ENCODE results near the gene DDA1. TPM values are rescaled to one million over a fixed set of nuclear protein-coding genes. Genes with fewer than 3 reads are reported as not detected.

The DDA1 gene
- polyA plus RNA-seq, 2 of the 4 experiments (the other 2 are of a cell fraction) = 35.5 to 53.5 TPM

GRCh38 chr19:17283504-17283996 is 25.8 kb upstream of the DDA1 start:
- FAIRE-seq = no peak
- POLR2A ChIA-PET = no interaction called here

GRCh38 chr19:17285415-17286135 is 23.8 kb upstream of the DDA1 start:
- no peak overlapping the region for H3K27ac ChIP-seq
- POLR2A ChIA-PET = no interaction called here
- WGBS (ENCODE audit: missing lambda C conversion rate) = 79% methylated on average over 17 of the region's 18 CpGs
- no peak overlapping the region for H3K4me2 ChIP-seq
- no peak overlapping the region for H3K4me3 ChIP-seq
- TF ChIP-seq, protein P1, sequence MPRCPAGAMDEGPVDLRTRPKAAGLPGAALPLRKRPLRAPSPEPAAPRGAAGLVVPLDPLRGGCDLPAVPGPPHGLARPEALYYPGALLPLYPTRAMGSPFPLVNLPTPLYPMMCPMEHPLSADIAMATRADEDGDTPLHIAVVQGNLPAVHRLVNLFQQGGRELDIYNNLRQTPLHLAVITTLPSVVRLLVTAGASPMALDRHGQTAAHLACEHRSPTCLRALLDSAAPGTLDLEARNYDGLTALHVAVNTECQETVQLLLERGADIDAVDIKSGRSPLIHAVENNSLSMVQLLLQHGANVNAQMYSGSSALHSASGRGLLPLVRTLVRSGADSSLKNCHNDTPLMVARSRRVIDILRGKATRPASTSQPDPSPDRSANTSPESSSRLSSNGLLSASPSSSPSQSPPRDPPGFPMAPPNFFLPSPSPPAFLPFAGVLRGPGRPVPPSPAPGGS (IDR thresholded peaks at IDR 0.05) = no peak
- TF ChIP-seq REST (IDR thresholded peaks at IDR 0.05) = no peak
- TF ChIP-seq HOXB5 (CRISPR knock-in tag; IDR thresholded peaks at IDR 0.05) = no peak
- no peak for TF ChIP-seq MAZ (IDR thresholded peaks at IDR 0.05; ENCODE audit: borderline replicate concordance, low read depth, low read length)
- no peak for TF ChIP-seq KDM1A (IDR thresholded peaks at IDR 0.05; ENCODE audit: low read depth)
- TF ChIP-seq, protein P2, sequence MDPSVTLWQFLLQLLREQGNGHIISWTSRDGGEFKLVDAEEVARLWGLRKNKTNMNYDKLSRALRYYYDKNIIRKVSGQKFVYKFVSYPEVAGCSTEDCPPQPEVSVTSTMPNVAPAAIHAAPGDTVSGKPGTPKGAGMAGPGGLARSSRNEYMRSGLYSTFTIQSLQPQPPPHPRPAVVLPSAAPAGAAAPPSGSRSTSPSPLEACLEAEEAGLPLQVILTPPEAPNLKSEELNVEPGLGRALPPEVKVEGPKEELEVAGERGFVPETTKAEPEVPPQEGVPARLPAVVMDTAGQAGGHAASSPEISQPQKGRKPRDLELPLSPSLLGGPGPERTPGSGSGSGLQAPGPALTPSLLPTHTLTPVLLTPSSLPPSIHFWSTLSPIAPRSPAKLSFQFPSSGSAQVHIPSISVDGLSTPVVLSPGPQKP (IDR thresholded peaks at IDR 0.05; ENCODE audit: low read depth, low read length) = no peak
- no peak for TF ChIP-seq ZNF302 (CRISPR knock-in tag; IDR thresholded peaks at IDR 0.05)
- no peak for TF ChIP-seq FOXS1 (CRISPR knock-in tag; IDR thresholded peaks at IDR 0.05)
- no peak for TF ChIP-seq RAD21 (conservative IDR thresholded peaks at IDR 0.05 in 1 of 2, IDR thresholded peaks at IDR 0.05 in 1 of 2)
- TF ChIP-seq RFX5 (IDR thresholded peaks at IDR 0.05) = no peak
- TF ChIP-seq ZFP36 (IDR thresholded peaks at IDR 0.05; ENCODE audit: borderline replicate concordance, partially characterized antibody) = no peak
- TF ChIP-seq KDM5A (IDR thresholded peaks at IDR 0.05) = no peak
- no peak for TF ChIP-seq PHF8 (IDR thresholded peaks at IDR 0.05; ENCODE audit: borderline replicate concordance, low read depth)
- TF ChIP-seq HEYL (CRISPR knock-in tag; IDR thresholded peaks at IDR 0.05) = no peak
- TF ChIP-seq ESRRA (IDR thresholded peaks at IDR 0.05; ENCODE audit: borderline replicate concordance, low read length) = no peak
- no peaks in the 10 kb centered on the region for H3K9me3 ChIP-seq
- CTCF ChIA-PET = interaction anchor here (0.7 to 5.1 kb wide), 5 partner anchors 9 to 80 kb away, joined by 3 to 77 read pairs (median 3); partner anchors contain the start of gene USHBP1
- FAIRE-seq = no peak
- no peak for DNase-seq (ENCODE audit: low read depth in 1 of 2, low spot score in 1 of 2)
- no peaks in the 10 kb centered on the region for H3K4me1 ChIP-seq
- no peak for ATAC-seq

More at GRCh38 chr19:17283504-17283996, 25.8 kb upstream of the DDA1 start:
- Histone ChIP-seq H3K4me3 (no peak overlapping the region), H3K9me3 (no peaks in the 10 kb centered on the region), H3K27ac (no peak overlapping the region), H3K4me2 (no peak overlapping the region), H3K4me1 (no peaks in the 10 kb centered on the region)
- ATAC-seq (no peak), DNase-seq (ENCODE audit: low read depth in 1 of 2, low spot score in 1 of 2) (no peak)
- CTCF ChIA-PET = interaction anchor here (0.6 to 5.1 kb wide), 24 partner anchors 9 to 622 kb away, joined by 3 to 77 read pairs (median 4); partner anchors contain the start of genes OCEL1, TMEM38A and USHBP1
- TF ChIP-seq ZNF302 (CRISPR knock-in tag; IDR thresholded peaks at IDR 0.05) (no peak), POLR2AphosphoS2 (conservative IDR thresholded peaks at IDR 0.05; ENCODE audit: low read length) (no peak), ZSCAN20 (CRISPR knock-in tag; IDR thresholded peaks at IDR 0.05) (no peak), EHMT2 (IDR thresholded peaks at IDR 0.05; ENCODE audit: low read depth) (no peak), HOXA7 (CRISPR knock-in tag; IDR thresholded peaks at IDR 0.05) (no peak), FOSL2 (IDR thresholded peaks at IDR 0.05) (no peak), FOSL2 (CRISPR knock-in tag; IDR thresholded peaks at IDR 0.05) (no peak), NPAS2 (CRISPR knock-in tag; IDR thresholded peaks at IDR 0.05; ENCODE audit: borderline replicate concordance) (no peak), BHLHE40 (IDR thresholded peaks at IDR 0.05; ENCODE audit: low read depth, low read length) (no peak), ZFP36 (IDR thresholded peaks at IDR 0.05; ENCODE audit: borderline replicate concordance, partially characterized antibody) (no peak), E2F6 (IDR thresholded peaks at IDR 0.05; ENCODE audit: borderline replicate concordance, low read depth) (no peak), EP300 (IDR thresholded peaks at IDR 0.05) (no peak), RFX5 (IDR thresholded peaks at IDR 0.05) (no peak), MAZ (IDR thresholded peaks at IDR 0.05; ENCODE audit: borderline replicate concordance, low read depth, low read length) (no peak), ESRRA (IDR thresholded peaks at IDR 0.05; ENCODE audit: borderline replicate concordance, low read length) (no peak), MAFK (IDR thresholded peaks at IDR 0.05; ENCODE audit: partially characterized antibody) (no peak)
- TF ChIP-seq, protein P3, sequence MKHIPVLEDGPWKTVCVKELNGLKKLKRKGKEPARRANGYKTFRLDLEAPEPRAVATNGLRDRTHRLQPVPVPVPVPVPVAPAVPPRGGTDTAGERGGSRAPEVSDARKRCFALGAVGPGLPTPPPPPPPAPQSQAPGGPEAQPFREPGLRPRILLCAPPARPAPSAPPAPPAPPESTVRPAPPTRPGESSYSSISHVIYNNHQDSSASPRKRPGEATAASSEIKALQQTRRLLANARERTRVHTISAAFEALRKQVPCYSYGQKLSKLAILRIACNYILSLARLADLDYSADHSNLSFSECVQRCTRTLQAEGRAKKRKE (CRISPR knock-in tag; IDR thresholded peaks at IDR 0.05; ENCODE audit: low read depth) = no peak
- WGBS (ENCODE audit: missing lambda C conversion rate) = 63% methylated on average over 4 of the region's 7 CpGs

All from A549 (cell line).